GM21576 (cell line): ENCODE results near the gene PICK1.

Experiments
- ATAC-seq: cut with Tn5 transposase; IDR thresholded peaks from one replicate; pipeline ENCODE4 v1.9.1; 2021; ENCODE audit warnings: mild to moderate bottlenecking, moderate library complexity; ENCODE audit not compliant: unreplicated experiment

The PICK1 gene

DNA sequence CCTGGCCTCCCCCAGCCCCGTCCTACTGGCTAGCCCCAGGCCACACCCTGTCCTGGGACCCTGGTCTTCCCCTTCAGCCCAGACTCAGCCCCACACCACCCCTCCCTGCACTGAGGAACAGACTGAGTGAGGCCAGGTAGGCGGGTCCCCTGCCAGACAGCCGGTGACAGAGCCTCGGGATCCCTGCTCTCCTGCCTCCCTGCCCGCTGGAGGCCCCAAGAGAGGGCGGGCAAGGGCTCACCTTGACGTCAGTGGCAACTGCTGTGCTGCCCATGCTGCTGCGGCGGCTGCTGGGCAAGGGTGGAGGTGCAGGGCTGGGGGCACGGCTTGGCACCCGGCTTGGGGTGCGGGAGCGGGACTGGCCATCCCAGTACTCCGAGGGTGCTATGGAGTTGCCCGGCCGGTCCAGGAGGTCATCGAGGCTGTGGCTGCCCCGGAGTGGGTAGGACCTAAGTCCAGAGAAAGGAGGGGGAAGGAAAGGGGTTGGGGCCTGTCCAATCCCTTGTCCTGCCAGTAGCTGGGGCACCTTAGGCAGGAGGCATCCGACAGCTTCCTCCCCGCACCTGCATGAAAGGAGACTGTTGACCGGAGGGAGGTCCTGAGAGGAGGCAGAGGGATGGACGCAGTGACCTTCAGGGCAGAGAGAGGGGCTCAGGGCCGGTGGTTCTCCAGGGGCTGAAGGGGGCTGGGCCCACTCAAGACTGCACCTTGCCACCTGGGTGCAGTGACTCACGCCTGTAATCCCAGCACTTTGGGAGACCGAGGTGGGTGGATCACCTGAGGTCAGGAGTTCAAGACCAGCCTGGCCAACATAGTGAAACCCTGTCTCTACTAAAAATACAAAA is 29.0 kb downstream of the PICK1 start:
- ATAC-seq = no peak

DNA sequence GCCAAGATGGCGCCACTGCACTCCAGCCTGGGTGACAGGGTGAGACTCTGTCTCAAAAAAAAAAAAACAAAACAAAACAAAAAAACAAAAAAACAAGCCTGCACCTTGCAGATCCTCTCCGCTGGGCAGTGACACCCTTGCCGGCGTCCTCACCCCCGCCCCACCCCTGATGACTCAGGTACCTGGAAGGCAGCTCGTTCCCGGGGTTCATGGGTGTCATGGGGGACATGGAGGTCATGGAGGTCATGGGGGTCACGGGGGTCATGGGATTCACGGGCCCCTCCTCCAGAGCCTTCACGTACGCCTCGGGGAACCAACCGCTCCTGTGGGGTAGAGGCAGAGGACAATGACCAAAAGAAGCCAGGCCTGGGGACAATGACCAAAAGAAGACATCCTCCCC is 29.7 kb downstream of the PICK1 start:
- no peak for ATAC-seq

DNA sequence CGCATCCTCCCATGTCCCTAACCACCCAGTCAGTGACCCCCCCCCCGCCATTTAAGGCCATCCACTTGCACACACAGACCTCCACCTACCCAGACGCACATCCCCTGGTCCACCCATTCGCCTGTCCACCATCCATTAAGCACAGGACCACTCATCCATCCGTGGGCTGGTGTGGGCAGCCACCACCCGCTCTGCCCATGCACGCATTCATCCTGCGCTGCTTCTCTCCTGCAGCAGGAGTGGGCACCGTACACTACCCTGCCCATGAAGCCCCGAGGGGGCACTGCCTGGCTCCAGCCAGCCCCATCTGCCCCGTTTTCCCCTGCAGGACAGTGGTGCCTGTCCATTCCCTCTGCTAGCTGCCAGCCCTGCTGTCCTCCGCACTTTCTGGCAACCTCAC is 30.7 kb downstream of the PICK1 start:
- ATAC-seq = no peak

DNA sequence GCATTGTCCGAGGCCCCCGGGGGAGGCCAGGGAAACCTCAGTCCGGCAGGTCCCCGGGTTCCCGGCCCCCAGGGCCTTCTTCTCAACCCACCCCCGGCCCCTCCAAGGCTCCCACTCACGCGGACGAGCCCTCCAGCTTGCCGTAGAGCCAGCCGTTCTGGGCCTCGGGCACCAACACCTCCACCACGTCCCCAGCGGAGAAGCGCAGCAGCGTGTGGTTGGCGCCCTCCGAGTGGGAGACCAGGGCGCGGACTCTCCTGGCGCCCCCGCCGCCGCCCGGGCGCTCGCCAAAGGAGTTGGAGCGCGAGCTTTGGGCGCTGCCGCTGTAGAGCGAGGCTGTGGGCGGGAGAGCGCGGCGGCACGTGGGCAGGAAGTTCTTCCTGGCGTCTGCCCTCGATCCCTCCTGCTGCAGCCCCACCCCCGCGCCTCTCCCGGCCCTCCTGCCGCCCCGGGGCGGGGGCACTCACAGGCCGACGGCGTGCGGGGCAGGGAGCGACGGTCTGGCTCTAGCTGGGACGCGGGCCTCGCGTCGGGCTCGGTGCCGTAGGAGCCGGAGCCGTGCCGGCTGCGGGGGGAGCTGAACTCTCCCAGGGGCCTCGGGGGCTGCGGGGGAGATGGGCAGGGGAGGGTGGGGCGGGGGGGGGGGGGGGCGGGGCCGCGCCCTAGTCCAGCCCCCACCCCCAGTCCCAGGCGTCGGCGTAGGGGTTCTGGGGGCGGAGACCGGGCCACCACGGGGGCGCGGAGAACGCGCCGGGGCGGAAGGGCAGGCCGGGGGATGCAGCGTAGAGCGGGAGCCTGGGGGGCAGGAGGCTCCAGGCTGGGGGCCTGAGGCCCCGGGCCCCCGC is 31.6 kb downstream of the PICK1 start:
- ATAC-seq = no peak

DNA sequence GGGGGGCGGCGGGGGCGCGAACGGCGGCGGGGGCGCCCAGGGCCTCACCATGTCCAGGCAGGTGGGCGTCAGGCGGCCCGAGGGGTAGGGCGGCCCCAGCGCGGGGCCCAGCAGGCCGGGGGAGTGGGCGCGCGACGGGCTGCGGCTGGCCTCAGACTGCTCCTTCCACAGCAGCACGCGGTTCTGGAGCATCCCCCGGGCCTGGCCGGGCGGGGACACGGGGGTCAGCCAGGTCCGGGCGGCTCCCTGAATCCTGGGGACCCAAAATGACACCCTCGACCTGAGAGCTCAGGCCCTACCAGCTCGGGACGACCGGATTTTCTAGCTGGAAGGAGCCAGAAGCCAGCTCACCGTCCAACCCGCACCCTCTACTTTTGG is 32.3 kb downstream of the PICK1 start:
- ATAC-seq = no peak

DNA sequence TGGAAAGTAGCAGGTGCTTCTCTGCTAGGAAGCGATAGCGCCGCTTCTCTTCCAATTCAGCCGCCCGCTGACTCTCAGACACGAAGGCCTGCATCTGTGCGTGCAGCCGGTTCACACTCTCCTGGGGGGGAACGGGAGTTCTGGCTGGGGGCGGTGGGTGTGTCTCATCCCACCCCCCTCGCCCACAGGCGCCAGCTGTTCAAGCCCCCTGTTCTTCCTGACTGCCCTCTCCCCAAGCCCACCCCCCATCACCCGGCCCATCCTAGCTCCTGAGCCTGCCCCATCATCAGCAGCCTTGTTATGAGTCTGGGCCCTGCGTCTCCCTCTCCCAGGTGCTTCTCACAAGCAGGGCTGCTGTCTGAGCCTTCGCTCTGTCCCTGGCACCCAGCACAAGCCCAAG is 39.9 kb downstream of the PICK1 start:
- ATAC-seq = no peak

DNA sequence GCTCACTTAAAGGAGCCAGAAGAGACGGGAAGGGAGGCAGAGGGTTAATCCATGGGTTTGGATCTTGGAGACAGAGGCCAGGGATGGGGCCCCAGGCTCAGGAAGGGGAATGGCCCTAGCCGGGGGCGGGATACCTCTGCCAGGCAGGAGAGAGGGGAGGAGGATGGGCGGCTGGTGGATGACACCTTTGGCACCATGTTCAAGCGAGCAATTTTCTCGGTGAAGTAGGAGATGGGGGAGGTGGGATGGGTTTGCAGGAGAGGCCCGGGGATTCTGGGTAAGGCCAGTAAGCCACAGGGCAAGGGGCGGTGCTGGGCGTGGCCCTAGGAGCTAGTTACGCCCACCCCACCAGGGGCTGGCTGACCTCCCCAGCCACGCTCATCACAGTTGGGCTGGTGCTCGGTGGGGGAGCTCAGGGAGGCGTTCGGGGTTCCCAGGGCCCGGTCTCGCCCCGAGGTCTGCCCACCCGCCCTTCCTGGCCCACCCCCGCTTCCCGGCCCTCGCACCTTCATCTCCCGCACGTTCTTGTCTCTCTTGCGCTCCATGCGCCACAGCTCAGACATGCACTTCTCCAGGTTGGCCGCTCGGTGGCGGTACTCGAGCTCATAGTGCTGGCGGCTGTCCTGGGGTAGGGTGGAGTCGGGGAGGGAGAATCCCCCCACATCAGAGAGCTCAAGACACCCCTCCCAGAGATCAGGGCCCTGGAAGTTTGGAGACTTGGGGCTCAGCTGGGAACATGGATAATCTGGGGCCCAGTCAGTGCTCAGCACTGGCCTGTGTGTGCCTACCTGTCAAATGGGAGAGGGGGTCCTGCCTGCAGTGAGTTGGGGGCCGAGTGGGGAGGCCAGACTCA is 40.6 kb downstream of the PICK1 start:
- ATAC-seq = no peak

DNA sequence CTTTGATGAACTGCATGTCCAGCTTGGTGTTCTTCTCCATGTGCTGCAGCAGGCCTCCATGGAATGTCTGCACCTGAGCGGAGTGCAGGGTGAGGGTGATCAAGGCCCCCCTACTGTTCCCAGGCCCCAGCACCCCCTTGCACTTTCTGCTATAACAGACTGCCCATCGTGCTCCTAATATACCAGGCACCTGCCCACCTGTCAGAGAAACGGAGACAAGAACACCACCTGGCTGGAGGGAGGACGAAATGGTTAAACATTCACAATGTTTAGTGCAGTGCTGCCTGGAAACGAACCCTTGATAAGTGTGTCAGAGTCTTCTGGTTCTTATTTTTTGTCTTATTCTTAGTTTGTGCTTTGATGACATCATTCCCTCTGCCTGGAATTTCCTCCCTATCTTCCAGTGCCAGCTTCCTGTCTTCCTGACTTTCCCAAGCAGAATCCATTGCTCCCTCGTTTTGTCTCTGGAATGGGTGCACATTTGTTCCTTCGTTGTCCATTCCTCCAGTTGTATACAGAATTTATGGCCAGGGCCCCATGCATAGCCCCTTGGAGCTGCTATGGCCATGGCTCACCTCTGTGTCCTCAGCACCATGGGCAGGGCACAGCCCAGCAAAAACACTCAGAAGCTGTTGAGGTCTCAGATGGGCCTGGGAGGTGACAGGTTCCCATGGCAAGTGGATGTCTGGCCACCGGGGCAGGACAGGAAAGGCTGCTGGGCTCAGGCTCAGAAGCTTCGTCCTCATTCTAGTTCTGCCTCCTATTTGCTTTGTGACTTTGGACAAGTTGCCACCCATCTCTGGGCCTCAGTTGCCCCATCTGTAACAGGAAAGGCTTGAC is 41.4 kb downstream of the PICK1 start:
- no peak for ATAC-seq

DNA sequence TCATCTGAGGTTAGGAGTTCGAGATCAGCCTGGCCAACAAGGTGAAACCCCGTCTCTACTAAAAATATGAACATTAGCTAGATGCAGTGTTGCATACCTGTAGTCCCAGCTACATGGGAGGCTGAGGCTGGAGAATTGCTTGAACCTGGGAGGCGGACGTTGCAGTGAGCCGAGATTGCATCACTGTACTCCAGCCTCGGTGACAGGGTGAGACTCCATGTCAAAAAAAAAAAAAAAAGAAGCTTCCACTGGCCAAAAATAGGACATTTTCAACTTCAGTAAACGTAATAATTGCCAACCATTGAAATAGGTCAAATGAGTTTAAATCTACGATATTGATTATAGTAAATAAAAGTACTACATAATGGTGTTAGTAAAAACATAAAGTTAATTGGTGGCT is 46.4 kb downstream of the PICK1 start:
- no peak for ATAC-seq

DNA sequence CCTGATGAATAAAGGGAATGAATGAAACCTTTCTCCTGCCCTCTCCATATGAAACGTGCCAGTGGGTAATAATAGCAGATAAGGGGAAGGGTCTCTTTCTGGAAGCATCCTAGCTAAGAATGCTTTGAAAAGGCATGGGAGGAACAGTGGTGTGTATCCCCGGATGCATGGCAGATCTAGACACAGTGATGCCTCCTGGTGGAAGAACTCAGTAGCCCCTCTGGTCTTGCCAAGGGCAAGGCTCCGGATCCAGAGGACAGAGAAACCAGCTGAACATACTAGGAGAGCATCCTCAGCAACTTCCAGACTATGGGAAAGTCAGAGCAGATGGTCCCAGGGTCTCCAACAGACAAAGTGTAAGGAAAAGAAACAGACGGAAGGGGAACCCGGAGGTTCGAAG is 46.9 kb downstream of the PICK1 start:
- ATAC-seq = no peak

DNA sequence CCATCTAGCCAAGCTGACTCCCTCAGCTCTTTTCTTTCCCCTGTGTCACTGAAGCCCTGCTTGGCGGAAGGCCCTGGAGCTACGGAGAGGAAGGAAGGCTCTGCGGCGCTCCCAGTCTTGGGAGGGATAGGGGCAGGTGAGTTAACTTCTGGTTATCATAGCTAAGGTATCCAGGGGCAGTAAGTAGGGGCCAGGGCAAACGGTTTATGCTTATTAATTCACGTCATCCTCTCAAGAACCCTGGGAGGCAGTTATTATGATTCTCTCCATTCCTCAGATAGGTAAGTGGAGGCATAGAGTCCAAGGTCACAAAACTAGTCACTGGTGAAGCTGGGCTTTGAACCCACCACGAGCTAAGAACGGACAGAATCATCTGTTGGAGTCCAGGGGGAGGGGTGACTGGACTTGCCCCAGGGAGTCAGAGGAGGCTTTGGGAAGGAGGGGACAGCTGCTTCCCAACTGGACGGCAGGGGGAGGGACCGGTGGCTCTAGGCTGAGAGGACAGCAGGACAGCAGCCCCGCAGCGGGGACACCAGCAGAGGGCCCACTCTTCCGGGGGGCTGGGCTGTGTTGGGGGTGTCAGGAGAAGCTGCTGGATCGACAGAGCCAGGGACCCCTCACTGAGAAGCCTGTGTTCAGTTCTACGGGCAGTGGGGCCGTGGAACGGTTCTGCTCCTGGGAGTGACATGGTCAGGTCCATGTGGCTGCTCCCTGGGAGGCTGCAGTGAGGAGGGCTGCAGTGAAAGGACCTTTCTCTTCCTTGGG is 49.8 kb downstream of the PICK1 start:
- ATAC-seq = no peak

DNA sequence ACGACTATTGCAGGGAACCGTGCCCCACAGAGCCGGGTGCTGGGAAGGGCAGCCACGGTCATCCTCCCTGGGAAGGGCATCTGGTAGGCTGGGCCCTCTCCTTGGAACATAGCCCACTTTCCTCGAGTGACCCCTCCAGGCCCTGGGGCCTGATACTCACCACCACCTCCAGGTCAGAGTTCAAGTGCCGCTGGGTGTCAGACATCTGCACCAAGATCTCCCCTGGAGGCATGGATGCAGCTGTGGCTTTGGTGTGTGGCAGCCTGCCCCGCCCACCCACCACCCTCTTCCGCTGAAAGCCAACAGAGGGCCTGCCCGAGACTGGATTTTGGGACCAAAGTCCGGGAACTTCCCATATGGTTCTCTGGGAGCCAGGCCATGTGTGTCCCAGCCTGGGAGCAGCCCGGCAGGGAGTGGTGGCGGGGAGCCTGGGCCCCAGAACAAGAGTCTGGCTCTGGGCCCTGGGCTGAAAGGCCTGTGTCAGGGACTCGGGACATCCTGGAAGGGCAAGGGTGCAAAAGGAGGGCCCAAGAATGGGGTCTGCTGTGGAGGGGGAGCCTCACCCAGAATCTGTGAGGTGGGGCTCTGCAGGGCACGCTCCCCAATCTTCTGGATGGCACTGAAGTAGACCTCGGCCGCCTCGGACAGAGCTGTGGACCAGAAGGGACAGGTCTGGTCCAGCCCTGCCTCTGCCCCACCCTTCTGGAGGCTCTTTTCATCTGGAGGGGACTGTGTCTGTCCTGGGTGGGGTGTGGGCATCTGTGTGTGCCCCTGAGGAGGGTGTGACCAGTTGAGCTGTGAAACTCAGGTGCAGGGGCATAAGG is 50.7 kb downstream of the PICK1 start:
- no peak for ATAC-seq

DNA sequence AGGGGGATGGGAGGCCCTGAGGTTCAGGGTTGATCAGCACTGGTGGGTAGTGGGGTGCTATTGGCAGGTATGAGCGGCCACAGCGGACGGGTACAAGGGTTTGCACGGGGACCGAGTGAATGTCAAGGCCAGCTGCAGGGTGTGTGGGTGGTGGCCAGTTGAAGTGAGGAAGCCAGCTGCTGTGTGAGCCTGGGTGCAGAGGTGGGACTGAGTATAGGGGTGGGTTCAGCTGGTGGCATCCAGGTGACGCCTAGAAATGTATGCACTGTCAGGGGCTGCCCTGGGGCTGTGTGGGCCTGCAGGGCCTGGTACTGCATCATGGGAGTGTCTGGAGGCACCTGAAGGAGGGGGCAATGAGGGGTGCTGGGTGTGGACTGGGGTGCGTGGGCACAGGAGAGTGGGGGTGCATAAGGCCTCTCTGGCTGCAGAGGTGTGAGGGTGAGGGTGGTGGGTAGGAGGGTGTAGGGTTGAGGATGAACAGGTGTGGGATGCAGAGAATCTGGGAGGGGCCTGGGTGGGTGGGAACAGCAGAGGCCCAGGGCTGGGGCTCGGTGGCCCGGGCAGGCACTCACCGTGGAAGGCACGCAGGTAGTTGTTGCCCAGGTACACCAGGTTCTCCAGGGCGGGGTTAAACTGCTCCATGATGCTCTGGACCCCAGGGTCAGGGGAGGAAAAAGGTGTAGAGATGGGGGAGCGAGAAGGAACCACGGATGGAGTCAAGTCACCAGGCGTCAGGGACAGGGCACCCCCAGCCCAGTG is 51.5 kb downstream of the PICK1 start:
- ATAC-seq = no peak

DNA sequence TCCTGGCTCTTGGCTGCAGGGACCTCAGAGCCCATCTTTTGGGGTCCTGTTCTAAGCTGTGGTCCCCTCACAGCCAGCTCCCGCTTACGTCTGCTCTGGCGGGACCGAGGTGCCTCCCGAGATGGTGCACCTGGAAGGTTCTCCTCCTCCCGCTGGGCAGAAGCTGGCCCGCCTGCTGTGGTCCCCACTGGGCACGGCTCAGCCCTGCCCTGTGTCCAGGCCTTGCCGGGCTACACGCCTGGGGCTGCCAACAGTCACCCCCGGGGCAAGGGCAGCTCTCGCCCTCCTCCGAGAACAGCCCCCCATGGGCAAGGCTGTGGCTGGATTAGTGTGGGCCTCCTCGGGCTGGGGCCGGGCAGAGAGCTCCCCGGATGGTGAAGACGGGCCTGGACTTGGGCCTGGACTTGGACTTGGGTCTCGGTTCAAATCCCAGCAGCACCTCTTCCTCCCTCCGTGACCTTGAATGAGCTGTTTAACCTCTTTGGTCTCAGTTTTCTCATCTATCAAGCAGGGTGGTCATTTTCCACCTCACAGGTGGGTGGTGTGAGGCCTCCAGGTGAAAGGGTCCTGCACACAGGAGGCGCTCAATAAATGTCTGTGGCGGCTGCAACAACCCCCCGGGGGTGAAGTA is 52.3 kb downstream of the PICK1 start:
- ATAC-seq = no peak

DNA sequence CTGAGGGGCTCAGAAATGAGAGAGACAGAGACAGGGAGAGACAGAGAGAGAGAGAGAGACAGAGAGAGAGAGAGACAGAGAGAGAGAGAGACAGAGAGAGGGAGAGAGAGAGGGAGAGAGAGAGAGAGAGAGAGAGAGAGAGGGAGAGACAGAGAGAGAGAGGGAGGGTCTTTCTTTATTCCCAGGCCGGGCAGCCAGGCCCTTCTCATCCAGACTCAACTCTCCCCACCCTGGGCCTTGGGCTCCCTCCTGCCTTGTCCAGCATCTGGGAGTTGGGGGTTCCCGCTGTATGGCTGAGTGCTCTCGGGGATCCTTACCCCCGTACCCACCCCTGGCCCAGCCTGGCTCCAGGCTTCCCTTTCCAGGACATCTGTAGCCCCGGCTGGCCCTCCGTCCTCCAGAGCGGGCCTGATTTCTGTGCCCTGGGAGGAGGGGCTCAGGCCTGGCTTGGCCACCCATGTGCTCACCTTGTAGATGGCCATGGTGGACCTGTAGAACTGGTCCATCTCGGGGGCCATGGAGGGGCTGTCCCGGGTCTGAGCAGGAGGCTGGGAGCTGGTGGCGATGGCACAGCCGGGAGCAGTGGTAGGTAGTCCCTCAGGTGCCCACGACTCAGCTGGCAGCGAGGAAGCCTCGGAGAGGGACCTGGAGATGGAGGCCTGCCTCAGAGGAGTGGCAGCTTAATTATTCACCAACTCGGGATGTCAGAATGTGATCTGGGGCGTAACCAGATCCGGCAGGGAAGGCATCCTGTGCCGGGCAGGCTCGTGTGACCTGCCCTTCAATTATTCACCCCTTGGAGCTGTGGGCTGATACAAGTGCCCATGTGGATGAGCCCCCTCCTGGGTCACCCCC is 53.0 kb downstream of the PICK1 start, which contains the start of gene BAIAP2L2:
Gene BAIAP2L2, minus strand, starts transcription at position 677 of the 855 bp plus-strand sequence. Its CDS starts 159 bp downstream, at position 518.
- ATAC-seq = no peak
